Sigmoid colon (tissue), 7 donors: Measurements from ENCODE around the gene AMN1. TPM values are rescaled to one million over a fixed set of nuclear protein-coding genes. Genes with fewer than 3 reads are reported as not detected.

Experiments used
- DNase-seq: peaks from one replicate; pipeline ENCODE4 v3.0.0-alpha.2; 2019
- H3K27ac ChIP-seq, 4 donors: fragments of 200-600 bp; sonication (generic); one replicate each; pipeline ENCODE4 v1.5.1; 2016 to 2019; ENCODE audit warnings: mild to moderate bottlenecking in 1 of 4
- H3K27me3 ChIP-seq, 3 donors: fragments of 200-600 bp; sonication (generic); one replicate each; pipeline ENCODE4 v1.5.1; 2019; ENCODE audit warnings: mild to moderate bottlenecking in 1 of 3
- H3K36me3 ChIP-seq, 4 donors: fragments of 200-600 bp; sonication (generic); one replicate each; pipeline ENCODE4 v1.5.1; 2016 to 2019
- H3K4me1 ChIP-seq, 4 donors: fragments of 200-600 bp; sonication (generic); one replicate each; pipeline ENCODE4 v1.5.1; 2017 to 2019
- H3K4me3 ChIP-seq, 4 donors: fragments of 200-600 bp; sonication (generic); one replicate each; pipeline ENCODE4 v1.5.1; 2017 to 2019; ENCODE audit warnings: mild to moderate bottlenecking in 2 of 4, moderate library complexity in 1 of 4
- H3K9me3 ChIP-seq, 4 donors: fragments of 200-600 bp in 3 of 4; sonication (generic) in 3 of 4; one replicate each; pipeline versions ENCODE4 v1.5.1 to v1.6.1; 2013 to 2019
- EP300 ChIP-seq, 4 donors: sonication (generic); formaldehyde crosslinking; IDR thresholded peaks; one replicate each; pipeline ENCODE4 v1.6.1; 2017; ENCODE audit warnings: antibody characterized with exemption in 4 of 4
- POLR2A ChIP-seq, 2 donors: fragments of 450-650 bp; IDR thresholded peaks; one replicate each; pipeline ENCODE4 v1.6.1; 2016; ENCODE audit warnings: antibody characterized with exemption in 2 of 2, mild to moderate bottlenecking in 2 of 2, moderate library complexity in 2 of 2
- POLR2AphosphoS5 ChIP-seq, 4 donors: sonication (generic); formaldehyde crosslinking; IDR thresholded peaks; one replicate each; pipeline ENCODE4 v1.6.1; 2017; ENCODE audit warnings: antibody characterized with exemption in 4 of 4
- WGBS, 2 donors: extraction: QIAGEN DNeasy Blood & Tissue Kit; methylation state at CpG; one replicate each; pipeline ENCODE4 v1.1.7; 2013; 5-methylcytosine and 5-hydroxymethylcytosine counted together
- intact Hi-C: fragments of 100-400 bp; cut with DNase I; formaldehyde crosslinking; loops from one replicate; pipeline ENCODE4 v1.15.1; 2023
- polyA plus RNA-seq, 3 donors: library from polyadenylated mRNA; stranded (reverse); fragments of 200-250 nt; gene quantifications; one replicate each; pipeline ENCODE4 v1.2.3, GENCODE V29; 2013
- total RNA-seq, 4 donors: library from RNA; depleted of rRNA; stranded (reverse); fragments of >200 nt; gene quantifications; one replicate each; pipeline ENCODE4 v1.1.0, GENCODE V29; 2016
- TF ChIP-seq, protein P1 (sequence below), 4 experiments: fragments of 450-650 bp in 3 of 4; fragments of 200-600 bp in 1 of 4; IDR thresholded peaks; one replicate each; pipeline ENCODE4 v1.5.1; 2016 to 2019; ENCODE audit warnings: antibody characterized with exemption in 4 of 4, mild to moderate bottlenecking in 3 of 4, moderate library complexity in 2 of 4
- donor health status: healthy with polysubstance abuse.
- donor health status: Bipolar disorder and iron deficiency.
- donor health status: healthy.

AMN1 gene
- total and polyA plus RNA-seq, 7 donors, result 2.4 to 13.2 (median 10.2) TPM

DNA sequence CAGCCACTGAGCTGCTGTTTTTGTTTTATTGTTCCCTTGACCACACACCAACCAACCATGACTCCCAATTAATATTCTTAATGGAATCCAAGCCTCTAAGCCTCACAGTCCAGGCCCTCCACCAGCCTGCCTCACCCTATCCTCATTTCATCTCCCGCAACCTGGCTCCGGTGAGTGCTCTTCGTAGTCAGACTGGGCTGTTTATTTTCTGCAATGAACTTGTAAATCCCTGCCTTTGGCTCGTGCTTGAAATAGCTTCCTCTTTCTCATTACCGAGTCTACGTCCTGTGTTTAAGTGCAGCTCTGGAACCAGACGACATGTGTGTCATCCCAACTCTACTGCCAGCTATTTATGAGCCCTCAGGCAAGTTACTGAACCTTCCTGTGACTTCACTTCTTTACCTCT lies 81.7 kb downstream of the AMN1 start:
- H3K27ac ChIP-seq, result no peak overlapping the region
- H3K27me3 ChIP-seq, result no peaks in the 10 kb centered on the region
- no peaks in the 10 kb centered on the region for H3K9me3 ChIP-seq
- TF ChIP-seq POLR2AphosphoS5 (IDR thresholded peaks at IDR 0.05) (no peak), POLR2A (IDR thresholded peaks at IDR 0.05) (no peak)
- TF ChIP-seq, protein P1, sequence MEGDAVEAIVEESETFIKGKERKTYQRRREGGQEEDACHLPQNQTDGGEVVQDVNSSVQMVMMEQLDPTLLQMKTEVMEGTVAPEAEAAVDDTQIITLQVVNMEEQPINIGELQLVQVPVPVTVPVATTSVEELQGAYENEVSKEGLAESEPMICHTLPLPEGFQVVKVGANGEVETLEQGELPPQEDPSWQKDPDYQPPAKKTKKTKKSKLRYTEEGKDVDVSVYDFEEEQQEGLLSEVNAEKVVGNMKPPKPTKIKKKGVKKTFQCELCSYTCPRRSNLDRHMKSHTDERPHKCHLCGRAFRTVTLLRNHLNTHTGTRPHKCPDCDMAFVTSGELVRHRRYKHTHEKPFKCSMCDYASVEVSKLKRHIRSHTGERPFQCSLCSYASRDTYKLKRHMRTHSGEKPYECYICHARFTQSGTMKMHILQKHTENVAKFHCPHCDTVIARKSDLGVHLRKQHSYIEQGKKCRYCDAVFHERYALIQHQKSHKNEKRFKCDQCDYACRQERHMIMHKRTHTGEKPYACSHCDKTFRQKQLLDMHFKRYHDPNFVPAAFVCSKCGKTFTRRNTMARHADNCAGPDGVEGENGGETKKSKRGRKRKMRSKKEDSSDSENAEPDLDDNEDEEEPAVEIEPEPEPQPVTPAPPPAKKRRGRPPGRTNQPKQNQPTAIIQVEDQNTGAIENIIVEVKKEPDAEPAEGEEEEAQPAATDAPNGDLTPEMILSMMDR (IDR thresholded peaks at IDR 0.05), result no peak
- intact Hi-C loops, result no loop called here
- no peaks in the 10 kb centered on the region for H3K36me3 ChIP-seq
- WGBS, 2 donors, result 41 to 52% methylated on average over 7 of the region's 7 CpGs
- no peaks in the 10 kb centered on the region for H3K4me1 ChIP-seq
- H3K4me3 ChIP-seq, result no peak overlapping the region
- no peak for DNase-seq

DNA sequence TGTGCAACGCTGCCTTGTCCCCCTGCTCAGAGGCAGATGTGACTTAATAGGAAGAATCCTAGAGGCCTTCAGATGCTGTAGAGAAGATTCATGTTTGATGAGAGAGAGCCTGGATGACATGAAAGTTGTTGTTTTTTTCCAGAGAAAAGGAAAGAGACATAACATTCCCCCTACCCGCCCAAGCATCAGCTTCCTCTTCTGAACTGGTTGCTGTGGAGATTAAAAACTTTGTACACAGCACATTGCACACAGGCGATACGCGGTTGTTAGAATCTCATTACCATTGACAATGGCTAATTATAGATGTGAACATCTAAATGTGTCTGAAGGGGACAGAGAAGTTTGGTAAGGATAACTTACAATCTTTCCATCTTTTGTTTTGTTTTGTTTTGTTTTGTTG lies 82.9 kb downstream of the AMN1 start:
- Histone ChIP-seq H3K4me3 (no peak overlapping the region), H3K4me1 (no peaks in the 10 kb centered on the region), H3K36me3 (no peaks in the 10 kb centered on the region), H3K27ac (no peak overlapping the region), H3K27me3 (no peaks in the 10 kb centered on the region), H3K9me3 (no peaks in the 10 kb centered on the region)
- no peak for DNase-seq
- 47 to 74% methylated on average over 5 of the region's 5 CpGs for WGBS, 2 donors
- intact Hi-C loops, result no loop called here
- TF ChIP-seq, protein P1 (IDR thresholded peaks at IDR 0.05), result no peak
- TF ChIP-seq POLR2AphosphoS5 (IDR thresholded peaks at IDR 0.05) (no peak), EP300 (IDR thresholded peaks at IDR 0.05) (no peak), POLR2A (IDR thresholded peaks at IDR 0.05) (no peak)

DNA sequence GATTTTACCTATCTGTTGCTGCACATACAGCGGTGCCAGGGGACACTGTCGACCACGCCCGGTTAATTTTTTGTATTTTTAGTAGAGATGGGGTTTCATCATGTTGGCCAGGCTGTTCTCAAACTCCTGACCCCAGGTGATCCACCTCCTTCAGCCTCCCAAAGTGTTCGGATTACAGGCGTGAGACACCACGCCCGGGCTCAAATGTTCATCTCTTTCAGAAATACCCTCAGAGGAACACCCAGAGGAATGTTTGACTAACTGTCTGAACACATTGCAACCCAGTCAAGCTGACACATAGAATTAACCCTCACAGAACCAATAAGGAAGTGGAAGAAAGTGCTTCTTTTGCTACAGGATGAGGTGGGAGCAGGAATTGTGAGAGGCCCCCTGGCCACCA lies 84.3 kb downstream of the AMN1 start:
- WGBS, 2 donors, result 72 to 86% methylated on average over 8 of the region's 8 CpGs
- H3K9me3 ChIP-seq, result no peaks in the 10 kb centered on the region
- no peak for DNase-seq
- intact Hi-C loops, result no loop called here
- H3K36me3 ChIP-seq, result no peaks in the 10 kb centered on the region
- no peak overlapping the region for H3K4me3 ChIP-seq
- TF ChIP-seq, protein P1 (IDR thresholded peaks at IDR 0.05), result no peak
- no peak for TF ChIP-seq POLR2A (IDR thresholded peaks at IDR 0.05)
- TF ChIP-seq POLR2AphosphoS5 (IDR thresholded peaks at IDR 0.05), result no peak
- TF ChIP-seq EP300 (IDR thresholded peaks at IDR 0.05), result no peak
- no peaks in the 10 kb centered on the region for H3K27me3 ChIP-seq
- no peak overlapping the region for H3K27ac ChIP-seq
- no peaks in the 10 kb centered on the region for H3K4me1 ChIP-seq

DNA sequence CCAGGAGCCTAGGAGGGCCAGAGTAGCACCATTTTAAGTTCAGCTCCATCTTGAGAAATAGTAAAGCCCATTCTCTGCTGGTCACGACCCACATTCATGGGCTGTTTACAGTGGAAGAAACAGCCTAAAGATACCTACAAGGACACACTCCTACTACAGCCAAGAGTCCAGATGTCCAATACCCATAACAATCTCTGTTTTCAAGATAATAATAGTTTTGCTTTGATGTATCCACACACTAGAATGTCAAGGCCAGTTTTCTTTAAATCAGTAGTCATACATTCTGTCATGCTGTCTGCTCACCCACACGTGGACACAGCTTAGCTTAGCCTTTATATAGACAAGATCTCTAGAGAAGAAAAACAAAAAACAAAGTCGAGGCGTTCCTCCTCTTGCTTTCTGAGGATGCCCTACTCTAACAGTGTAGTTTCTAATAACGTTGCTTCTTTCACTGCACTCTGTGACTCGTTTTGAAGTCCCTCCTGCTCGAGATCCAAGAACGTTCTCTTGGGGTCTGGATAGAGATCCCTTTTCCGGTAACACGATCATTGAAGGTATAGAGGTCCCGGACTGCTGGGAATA lies 87.2 kb downstream of the AMN1 start:
- WGBS, 2 donors, result 78 to 86% methylated on average over 11 of the region's 11 CpGs
- Histone ChIP-seq H3K27me3 (no peaks in the 10 kb centered on the region), H3K4me3 (no peak overlapping the region), H3K36me3 (no peaks in the 10 kb centered on the region), H3K9me3 (no peaks in the 10 kb centered on the region), H3K4me1 (no peaks in the 10 kb centered on the region), H3K27ac (no peak overlapping the region)
- intact Hi-C loops, result no loop called here
- DNase-seq, result no peak
- TF ChIP-seq POLR2A (IDR thresholded peaks at IDR 0.05) (no peak), POLR2AphosphoS5 (IDR thresholded peaks at IDR 0.05) (no peak), EP300 (IDR thresholded peaks at IDR 0.05) (no peak)
- TF ChIP-seq, protein P1 (IDR thresholded peaks at IDR 0.05), result no peak

DNA sequence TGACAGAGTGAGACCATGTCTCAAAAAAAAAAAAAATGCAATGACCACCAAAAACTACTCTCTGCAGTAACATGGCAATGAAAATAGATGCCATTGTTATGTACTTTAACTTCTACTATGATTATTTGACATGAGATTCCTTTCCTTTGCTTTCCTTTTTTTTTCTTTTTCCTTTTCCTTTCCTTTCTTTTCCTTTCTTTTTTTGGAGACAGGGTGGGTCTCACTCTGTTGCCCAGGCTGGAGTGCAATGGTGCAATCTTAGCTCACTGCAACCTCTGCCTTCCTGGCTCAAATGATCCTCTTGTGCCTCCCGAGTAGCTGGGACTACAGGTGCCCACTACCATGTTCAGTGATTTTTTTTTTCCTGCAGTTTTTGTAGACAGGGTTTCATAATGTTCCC lies 94.2 kb downstream of the AMN1 start:
- no peak overlapping the region for H3K4me3 ChIP-seq
- intact Hi-C loops, result loop anchor here (10.0 kb wide), 1 partner anchor 360 kb away; no protein-coding TSS in a partner anchor
- H3K9me3 ChIP-seq, result no peaks in the 10 kb centered on the region
- whole genome bisulfite sequencing, 2 donors, result 90 to 97% methylated on average over 1 of the region's 1 CpG
- no peak for DNase-seq
- no peaks in the 10 kb centered on the region for H3K36me3 ChIP-seq
- TF ChIP-seq POLR2A (IDR thresholded peaks at IDR 0.05) (no peak), POLR2AphosphoS5 (IDR thresholded peaks at IDR 0.05) (no peak), EP300 (IDR thresholded peaks at IDR 0.05) (no peak)
- TF ChIP-seq, protein P1 (IDR thresholded peaks at IDR 0.05), result no peak
- peaks cover 0 to 13% (median 11%) of the 10 kb centered on the region in 4 donors for H3K4me1 ChIP-seq
- H3K27ac ChIP-seq, result no peak overlapping the region
- no peaks in the 10 kb centered on the region for H3K27me3 ChIP-seq
